HG03571 (cell line): Measurements from ENCODE around the gene FKBP8.
"Not testable (repeated sequence)": the region's sequence is repeated elsewhere in the genome, so short reads cannot be mapped to it uniquely, and the experiment has no call there.

ENCODE experiments used
- ATAC-seq: cut with Tn5 transposase; IDR thresholded peaks from one replicate; pipeline ENCODE4 v1.9.1; 2021; ENCODE audit not compliant: unreplicated experiment

FKBP8 gene

GRCh38 chr19:18542941-18543813 is at the start of gene FKBP8:
Gene FKBP8 (minus strand): TSS chr19:18543573. CDS start chr19:18541970, 1,603 bp downstream.
- ATAC-seq: peak; percentile 92

DNA sequence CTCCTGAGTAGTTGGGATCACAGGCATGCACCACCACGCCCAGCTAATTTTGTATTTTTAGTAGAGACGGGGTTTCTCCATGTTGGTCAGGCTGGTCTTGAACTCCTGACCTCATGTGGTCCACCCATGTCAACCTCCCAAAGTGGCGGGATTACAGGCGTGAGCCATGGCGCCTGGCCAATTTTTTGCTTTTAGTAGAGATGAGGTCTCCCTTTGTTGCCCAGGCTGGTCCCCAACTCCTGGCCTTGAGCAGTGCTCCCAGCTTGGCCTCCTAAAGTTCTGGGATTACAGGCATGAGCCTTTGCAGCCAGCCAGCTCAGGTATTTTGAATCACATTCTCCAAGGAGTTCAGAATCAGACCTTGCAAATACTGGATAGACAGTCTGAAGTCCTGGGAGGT is 49.4 kb upstream of the FKBP8 start:
- not testable (repeated sequence) for ATAC-seq

- ATAC-seq: no peak
These were observed 48.5 kb upstream of the FKBP8 start for GRCh38 chr19:18591735-18592385.

- ATAC-seq: no peak
These were observed 47.2 kb upstream of the FKBP8 start for GRCh38 chr19:18590273-18591272.

DNA sequence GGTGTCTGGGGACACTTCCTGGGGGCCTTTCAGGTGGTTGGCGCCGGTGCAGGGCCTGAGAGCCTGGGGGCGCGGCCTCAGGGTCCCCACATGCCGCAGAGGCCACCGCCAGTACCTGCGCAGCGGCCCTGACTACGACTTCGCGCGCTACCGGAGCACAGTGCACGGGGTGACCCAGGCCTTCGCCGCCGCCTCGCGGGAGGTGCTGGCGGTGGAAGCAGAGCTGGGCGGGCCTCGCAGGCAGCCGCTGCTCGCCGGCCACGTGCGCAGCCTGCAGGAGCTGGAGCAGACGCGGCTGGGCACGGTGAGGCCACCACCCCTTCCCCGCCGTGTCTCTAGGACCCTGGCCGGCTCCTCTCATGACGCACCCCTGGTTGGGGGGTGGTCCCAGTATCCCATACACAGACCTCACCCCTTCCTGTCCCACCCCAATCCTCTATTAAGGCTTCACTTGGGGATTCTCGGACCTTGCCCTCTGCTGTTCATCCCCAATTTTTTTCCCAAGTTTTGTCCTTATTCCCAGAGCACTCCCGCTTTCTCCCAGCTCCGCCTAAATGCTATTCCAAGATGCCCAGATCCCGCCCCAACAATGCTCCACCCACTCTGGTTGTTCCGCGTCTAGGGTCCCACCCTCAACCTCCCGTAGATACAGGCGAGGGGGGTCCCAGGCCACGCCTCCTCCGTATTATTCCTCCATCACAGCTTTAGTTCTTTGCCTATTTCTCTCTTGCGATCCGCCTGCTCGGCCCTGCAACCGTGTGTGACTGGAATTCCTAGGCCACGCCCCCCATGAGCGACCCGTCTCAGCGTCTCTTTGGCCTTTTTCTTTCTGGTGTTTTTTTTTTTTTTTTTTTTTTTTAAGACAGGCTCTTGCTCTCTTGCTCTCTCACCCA is 46.3 kb upstream of the FKBP8 start:
- ATAC-seq: peak; percentile 28

DNA sequence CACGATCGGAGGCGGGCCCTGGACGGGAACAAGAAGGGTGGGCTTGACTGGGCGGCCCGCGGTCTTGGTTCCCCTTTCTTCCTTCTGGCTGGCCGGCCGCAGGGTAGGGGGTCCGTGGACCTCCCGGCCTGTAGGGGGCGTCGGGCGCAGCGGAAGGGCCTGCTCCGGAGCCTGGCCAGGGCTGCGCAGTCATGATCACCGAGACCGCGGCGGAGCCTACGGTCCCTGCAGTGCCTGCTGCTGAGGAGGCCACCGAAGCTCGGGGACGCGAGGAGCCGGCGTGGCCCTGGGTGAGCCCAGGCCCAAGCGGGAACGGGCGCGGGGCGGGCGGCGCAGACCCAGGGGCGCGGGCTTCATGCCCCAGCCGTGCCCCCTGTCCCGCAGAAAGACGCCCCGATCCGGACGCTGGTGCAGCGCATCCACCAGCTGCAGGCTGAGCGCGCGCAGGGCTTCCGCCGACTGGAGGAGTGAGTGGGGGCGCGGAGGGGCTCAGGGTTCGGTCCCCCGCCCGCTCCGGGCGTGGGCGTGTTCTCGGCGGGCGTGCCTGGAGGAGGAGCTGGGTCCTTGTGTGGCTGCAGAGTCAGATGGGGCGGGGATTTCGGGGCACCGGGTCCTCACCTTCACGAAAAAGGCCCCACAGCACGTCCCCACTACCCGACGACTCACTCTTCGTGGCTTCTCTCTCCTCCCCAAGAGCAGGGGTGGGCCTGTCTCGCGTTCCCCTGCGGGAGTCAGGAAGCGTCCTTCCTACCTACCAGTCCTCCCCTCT is 45.4 kb upstream of the FKBP8 start, which contains the start of gene REX1BD:
REX1BD (plus strand) TSS at position 188 of the 769 bp plus-strand sequence; CDS start at position 192, 4 bp downstream.
- peak; percentile 63 for ATAC-seq

GRCh38 chr19:18587962-18588610 is 44.7 kb upstream of the FKBP8 start:
- ATAC-seq: no peak

DNA sequence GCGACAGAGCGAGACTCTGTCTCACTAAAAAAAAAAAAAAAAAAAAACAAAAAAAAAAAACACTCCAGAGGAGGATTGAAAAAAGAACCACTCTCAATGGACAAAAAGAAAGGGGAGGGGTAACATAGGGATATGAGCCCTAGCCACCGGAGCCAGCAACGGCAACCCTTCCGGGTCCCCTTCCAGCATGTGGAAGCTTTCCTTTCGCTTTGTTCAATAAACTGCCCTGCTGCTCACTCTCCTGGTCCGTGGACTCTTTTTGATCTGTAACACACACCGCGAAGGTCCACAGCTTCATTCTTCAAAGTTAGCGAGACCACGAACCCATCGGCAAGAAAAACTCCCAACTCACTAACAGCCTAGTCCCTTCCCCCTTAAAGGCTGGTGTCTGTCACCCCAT is 44.2 kb upstream of the FKBP8 start:
- no peak for ATAC-seq

GRCh38 chr19:18586306-18586705 is 42.9 kb upstream of the FKBP8 start:
- no peak for ATAC-seq

GRCh38 chr19:18580311-18580710 is 36.9 kb upstream of the FKBP8 start:
- no peak for ATAC-seq

DNA sequence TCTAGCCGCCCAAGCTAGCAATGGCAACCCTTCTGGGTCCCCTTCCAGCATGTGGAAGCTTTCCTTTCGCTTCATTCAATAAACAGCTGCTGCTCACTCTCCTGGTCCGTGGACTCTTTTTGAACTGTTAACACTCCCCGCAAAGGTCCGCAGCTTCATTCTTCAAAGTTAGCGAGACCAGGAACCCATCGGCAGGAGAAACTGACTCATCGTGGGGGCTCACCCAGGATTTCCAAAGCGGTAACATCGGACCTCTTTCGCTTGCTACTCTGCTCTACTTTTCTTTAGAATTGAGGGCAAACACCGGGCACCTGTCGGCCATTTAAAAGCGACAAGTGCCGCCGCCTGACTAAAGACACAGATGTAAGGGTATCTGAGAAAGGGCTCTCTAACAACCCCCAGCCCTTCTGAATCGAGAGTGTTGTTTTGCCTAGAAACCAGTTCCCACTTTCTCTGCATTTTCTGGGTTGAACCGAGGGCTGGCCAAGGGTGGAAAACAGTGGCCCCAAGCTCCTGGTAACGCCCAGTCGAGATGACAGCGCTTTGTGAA is 34.1 kb upstream of the FKBP8 start:
- ATAC-seq: no peak

- ATAC-seq: no peak
These were observed 33.0 kb upstream of the FKBP8 start for GRCh38 chr19:18576383-18576782.

DNA sequence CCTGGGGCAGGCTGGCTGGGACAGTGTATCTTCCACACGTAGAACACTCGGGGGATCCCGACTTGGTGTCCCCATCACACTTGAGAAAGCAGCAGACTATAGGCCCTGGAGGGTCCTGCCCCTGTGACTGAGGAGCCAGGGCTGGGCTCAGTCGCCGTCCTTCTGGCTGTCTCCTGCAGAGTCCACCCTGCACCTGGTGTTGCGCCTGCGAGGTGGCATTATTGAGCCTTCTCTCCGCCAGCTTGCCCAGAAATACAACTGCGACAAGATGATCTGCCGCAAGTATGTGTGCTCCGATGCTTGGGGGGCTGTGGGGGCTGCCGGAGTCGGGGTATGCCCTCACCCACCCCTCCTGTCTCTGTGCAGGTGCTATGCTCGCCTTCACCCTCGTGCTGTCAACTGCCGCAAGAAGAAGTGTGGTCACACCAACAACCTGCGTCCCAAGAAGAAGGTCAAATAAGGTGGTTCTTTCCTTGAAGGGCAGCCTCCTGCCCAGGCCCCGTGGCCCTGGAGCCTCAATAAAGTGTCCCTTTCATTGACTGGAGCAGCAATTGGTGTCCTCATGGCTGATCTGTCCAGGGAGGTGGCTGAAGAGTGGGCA is 31.4 kb upstream of the FKBP8 start:
- ATAC-seq: no peak

GRCh38 chr19:18571564-18572344 is 28.4 kb upstream of the FKBP8 start, which contains the start of gene UBA52:
Gene UBA52 (plus strand): TSS chr19:18571857. CDS start chr19:18573301, 1,444 bp downstream.
- peak; percentile 85 for ATAC-seq

DNA sequence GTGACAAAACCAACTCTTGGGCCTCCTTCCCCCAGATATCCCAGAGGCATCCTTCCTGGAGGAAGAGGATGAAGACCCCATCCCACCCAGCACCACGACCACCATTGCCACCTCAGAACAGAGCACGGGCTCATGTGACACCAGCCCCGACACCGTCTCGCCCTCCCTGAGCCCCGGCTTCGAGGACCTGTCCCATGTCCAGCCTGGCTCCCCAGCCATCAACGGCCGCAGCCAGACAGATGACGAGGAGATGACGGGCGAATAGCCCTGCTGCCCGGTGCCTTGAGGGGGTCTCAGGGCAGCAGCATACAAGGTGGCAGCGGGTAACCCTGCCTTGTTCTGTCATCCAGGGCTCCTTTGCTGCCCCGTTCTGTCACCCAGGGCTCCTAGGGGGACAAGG is 25.0 kb upstream of the FKBP8 start:
- no peak for ATAC-seq

- ATAC-seq: no peak
These were observed 23.6 kb upstream of the FKBP8 start for GRCh38 chr19:18566953-18567352.

GRCh38 chr19:18562086-18562485 is 18.7 kb upstream of the FKBP8 start:
- no peak for ATAC-seq
